Measurements from ENCODE around the gene PPM1D.

DNA sequence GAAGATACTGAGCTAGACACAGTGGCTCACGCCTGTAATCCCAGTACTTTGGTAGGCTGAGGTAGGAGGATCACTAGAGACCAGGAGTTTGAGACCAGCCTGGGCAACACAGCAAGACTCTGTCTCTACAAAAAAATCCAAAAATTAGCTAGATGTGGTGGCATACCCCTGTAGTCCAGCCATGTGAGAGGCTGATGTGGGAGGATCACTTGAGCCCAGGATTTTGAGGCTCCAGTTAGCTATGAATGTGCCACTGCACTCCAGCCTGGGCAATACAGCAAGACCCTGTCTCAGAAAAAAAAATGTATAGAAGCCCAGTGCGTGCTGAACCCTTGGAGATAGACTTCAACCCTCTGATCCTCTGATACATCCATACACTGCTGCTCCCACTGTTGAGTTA lies 7.2 kb upstream of the PPM1D start:
- TF ChIP-seq, protein P1, sequence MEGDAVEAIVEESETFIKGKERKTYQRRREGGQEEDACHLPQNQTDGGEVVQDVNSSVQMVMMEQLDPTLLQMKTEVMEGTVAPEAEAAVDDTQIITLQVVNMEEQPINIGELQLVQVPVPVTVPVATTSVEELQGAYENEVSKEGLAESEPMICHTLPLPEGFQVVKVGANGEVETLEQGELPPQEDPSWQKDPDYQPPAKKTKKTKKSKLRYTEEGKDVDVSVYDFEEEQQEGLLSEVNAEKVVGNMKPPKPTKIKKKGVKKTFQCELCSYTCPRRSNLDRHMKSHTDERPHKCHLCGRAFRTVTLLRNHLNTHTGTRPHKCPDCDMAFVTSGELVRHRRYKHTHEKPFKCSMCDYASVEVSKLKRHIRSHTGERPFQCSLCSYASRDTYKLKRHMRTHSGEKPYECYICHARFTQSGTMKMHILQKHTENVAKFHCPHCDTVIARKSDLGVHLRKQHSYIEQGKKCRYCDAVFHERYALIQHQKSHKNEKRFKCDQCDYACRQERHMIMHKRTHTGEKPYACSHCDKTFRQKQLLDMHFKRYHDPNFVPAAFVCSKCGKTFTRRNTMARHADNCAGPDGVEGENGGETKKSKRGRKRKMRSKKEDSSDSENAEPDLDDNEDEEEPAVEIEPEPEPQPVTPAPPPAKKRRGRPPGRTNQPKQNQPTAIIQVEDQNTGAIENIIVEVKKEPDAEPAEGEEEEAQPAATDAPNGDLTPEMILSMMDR (IDR thresholded peaks at IDR 0.05; ENCODE audit: poor library complexity): no peak
- TF ChIP-seq EZH2 (IDR thresholded peaks at IDR 0.05; ENCODE audit: borderline replicate concordance) (no peak), EZH2phosphoT487 (IDR thresholded peaks at IDR 0.05; ENCODE audit: low read depth, severe bottlenecking, unreplicated experiment) (no peak)
